Measurements from ENCODE around the gene BRD1. TPM values are rescaled to one million over a fixed set of nuclear protein-coding genes. Genes with fewer than 3 reads are reported as not detected.

The BRD1 gene
- total RNA-seq, 1 donor from 2014 or later = 34.3 TPM

GRCh38 chr22:49850021-49850911, 22.6 kb upstream of the BRD1 start:
- Mint-ChIP-seq H3K9me3 (ENCODE audit: unreplicated experiment) (no peaks in the 10 kb centered on the region), H3K36me3 (ENCODE audit: unreplicated experiment) (no peaks in the 10 kb centered on the region), H3K4me1 (ENCODE audit: unreplicated experiment) (peaks cover 21% of the 10 kb centered on the region), H3K27ac (ENCODE audit: unreplicated experiment) (no peak overlapping the region), H3K4me3 (ENCODE audit: unreplicated experiment) (peak overlapping the region; percentile 57), H3K27me3 (ENCODE audit: unreplicated experiment) (peaks cover 40% of the 10 kb centered on the region)
- no peak for DNase-seq (ENCODE audit: extremely low spot score, unreplicated experiment)
- TF ChIP-seq CTCF (IDR thresholded peaks at IDR 0.05) = no peak

- H3K27ac Mint-ChIP-seq (ENCODE audit: unreplicated experiment) = no peak overlapping the region
- H3K36me3 Mint-ChIP-seq (ENCODE audit: unreplicated experiment) = no peaks in the 10 kb centered on the region
- no peak for DNase-seq (ENCODE audit: extremely low spot score, unreplicated experiment)
- H3K4me1 Mint-ChIP-seq (ENCODE audit: unreplicated experiment) = peaks cover 13% of the 10 kb centered on the region
- peak overlapping the region; percentile 57 for H3K4me3 Mint-ChIP-seq (ENCODE audit: unreplicated experiment)
- TF ChIP-seq CTCF (IDR thresholded peaks at IDR 0.05) = no peak
- H3K27me3 Mint-ChIP-seq (ENCODE audit: unreplicated experiment) = peaks cover 48% of the 10 kb centered on the region
- H3K9me3 Mint-ChIP-seq (ENCODE audit: unreplicated experiment) = no peaks in the 10 kb centered on the region
Measured at GRCh38 chr22:49849161-49850020, 21.7 kb upstream of the BRD1 start.

GRCh38 chr22:49848690-49849160, 21.1 kb upstream of the BRD1 start:
- H3K36me3 Mint-ChIP-seq (ENCODE audit: unreplicated experiment) = no peaks in the 10 kb centered on the region
- no peaks in the 10 kb centered on the region for H3K9me3 Mint-ChIP-seq (ENCODE audit: unreplicated experiment)
- peaks cover 13% of the 10 kb centered on the region for H3K4me1 Mint-ChIP-seq (ENCODE audit: unreplicated experiment)
- no peak for DNase-seq (ENCODE audit: extremely low spot score, unreplicated experiment)
- H3K27ac Mint-ChIP-seq (ENCODE audit: unreplicated experiment) = no peak overlapping the region
- H3K27me3 Mint-ChIP-seq (ENCODE audit: unreplicated experiment) = peaks cover 52% of the 10 kb centered on the region
- TF ChIP-seq CTCF (IDR thresholded peaks at IDR 0.05) = no peak
- H3K4me3 Mint-ChIP-seq (ENCODE audit: unreplicated experiment) = no peak overlapping the region

- no peak overlapping the region for H3K27ac Mint-ChIP-seq (ENCODE audit: unreplicated experiment)
- H3K27me3 Mint-ChIP-seq (ENCODE audit: unreplicated experiment) = peaks cover 52% of the 10 kb centered on the region
Measured at GRCh38 chr22:49847751-49848689, 20.3 kb upstream of the BRD1 start.

More at GRCh38 chr22:49847751-49848689, 20.3 kb upstream of the BRD1 start:
- peak overlapping the region; percentile 22 for H3K4me3 Mint-ChIP-seq (ENCODE audit: unreplicated experiment)
- H3K4me1 Mint-ChIP-seq (ENCODE audit: unreplicated experiment) = peaks cover 13% of the 10 kb centered on the region
- no peak for DNase-seq (ENCODE audit: extremely low spot score, unreplicated experiment)
- TF ChIP-seq CTCF (IDR thresholded peaks at IDR 0.05) = no peak
- H3K36me3 Mint-ChIP-seq (ENCODE audit: unreplicated experiment) = no peaks in the 10 kb centered on the region
- no peaks in the 10 kb centered on the region for H3K9me3 Mint-ChIP-seq (ENCODE audit: unreplicated experiment)

Measured in osteocyte (in vitro differentiated cells).